Tibial nerve (tissue), 4 donors: Measurements from ENCODE around the gene ZCWPW1.

Experiments
- EP300 ChIP-seq, 2 donors: sonication (generic); formaldehyde crosslinking; IDR thresholded peaks; one replicate each; pipeline ENCODE4 v1.6.1; 2017; ENCODE audit warnings: antibody characterized with exemption in 2 of 2, mild to moderate bottlenecking in 1 of 2
- POLR2A ChIP-seq, 2 donors: fragments of 450-650 bp; IDR thresholded peaks; one replicate each; pipeline ENCODE4 v1.6.1; 2017; ENCODE audit warnings: antibody characterized with exemption in 2 of 2, mild to moderate bottlenecking in 2 of 2, moderate library complexity in 2 of 2
- TF ChIP-seq, protein P1 (sequence below), 5 experiments: fragments of 200-600 bp in 3 of 5; fragments of 450-650 bp in 2 of 5; sonication (generic) in 3 of 5; IDR thresholded peaks; one replicate each; pipeline ENCODE4 v1.5.1; 2016 to 2019; ENCODE audit warnings: antibody characterized with exemption in 5 of 5, mild to moderate bottlenecking in 3 of 5, moderate library complexity in 2 of 5

DNA sequence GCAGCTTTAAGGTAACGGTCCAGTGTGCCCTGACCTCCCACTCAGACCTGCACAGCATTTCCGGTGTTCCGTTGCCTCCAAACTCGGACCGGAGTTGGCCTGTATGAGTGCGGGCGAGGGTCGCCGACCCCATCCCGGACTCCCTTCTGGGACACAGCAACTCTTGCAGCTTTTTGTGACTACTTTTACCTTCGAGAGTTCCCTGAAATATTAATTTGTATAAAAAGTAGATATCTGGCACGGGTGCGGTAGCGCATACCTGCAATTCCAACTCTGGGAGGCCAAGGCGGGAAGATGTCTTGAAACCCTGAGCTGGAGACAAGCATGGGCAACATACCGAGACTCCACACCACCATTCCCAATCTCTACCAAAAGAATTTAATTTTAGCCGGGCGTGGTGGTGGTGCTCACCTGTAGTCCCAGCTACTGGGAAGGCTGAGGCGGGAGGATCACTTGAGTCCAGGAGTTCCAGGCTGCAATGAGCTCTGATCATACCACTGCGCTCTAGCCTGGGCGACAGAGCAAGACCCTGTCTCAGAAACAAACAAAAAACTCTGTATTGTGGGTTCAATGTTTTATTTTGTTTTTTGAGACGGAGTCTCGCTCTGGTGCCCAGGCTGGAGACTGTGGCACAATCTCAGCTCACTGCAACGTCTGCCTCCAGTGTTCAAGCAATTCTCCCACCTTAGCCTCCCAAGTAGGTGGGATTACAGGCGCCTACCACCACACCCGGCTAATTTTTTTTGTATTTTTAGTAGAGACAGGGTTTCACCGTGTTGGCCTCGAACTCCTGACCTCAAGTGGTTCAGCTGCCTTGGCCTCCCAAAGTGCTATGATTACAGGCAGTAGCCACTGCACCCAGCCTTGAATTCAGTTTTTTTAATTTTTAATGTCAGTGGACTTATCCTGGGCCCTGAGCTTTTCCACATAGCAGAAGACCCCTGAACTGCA lies 8.9 kb upstream of the ZCWPW1 start:
- TF ChIP-seq, protein P1, sequence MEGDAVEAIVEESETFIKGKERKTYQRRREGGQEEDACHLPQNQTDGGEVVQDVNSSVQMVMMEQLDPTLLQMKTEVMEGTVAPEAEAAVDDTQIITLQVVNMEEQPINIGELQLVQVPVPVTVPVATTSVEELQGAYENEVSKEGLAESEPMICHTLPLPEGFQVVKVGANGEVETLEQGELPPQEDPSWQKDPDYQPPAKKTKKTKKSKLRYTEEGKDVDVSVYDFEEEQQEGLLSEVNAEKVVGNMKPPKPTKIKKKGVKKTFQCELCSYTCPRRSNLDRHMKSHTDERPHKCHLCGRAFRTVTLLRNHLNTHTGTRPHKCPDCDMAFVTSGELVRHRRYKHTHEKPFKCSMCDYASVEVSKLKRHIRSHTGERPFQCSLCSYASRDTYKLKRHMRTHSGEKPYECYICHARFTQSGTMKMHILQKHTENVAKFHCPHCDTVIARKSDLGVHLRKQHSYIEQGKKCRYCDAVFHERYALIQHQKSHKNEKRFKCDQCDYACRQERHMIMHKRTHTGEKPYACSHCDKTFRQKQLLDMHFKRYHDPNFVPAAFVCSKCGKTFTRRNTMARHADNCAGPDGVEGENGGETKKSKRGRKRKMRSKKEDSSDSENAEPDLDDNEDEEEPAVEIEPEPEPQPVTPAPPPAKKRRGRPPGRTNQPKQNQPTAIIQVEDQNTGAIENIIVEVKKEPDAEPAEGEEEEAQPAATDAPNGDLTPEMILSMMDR (IDR thresholded peaks at IDR 0.05): no peak
- no peak for TF ChIP-seq POLR2A (IDR thresholded peaks at IDR 0.05)
- no peak for TF ChIP-seq EP300 (IDR thresholded peaks at IDR 0.05)
